ENCODE data around the gene DBH. TPM values are rescaled to one million over a fixed set of nuclear protein-coding genes. Genes with fewer than 3 reads are reported as not detected.
A peak's percentile ranks its signal among the peaks of the same experiment; 100 is the strongest.

The DBH gene
- polyA plus RNA-seq, 1 donor = 0.90 TPM

DNA sequence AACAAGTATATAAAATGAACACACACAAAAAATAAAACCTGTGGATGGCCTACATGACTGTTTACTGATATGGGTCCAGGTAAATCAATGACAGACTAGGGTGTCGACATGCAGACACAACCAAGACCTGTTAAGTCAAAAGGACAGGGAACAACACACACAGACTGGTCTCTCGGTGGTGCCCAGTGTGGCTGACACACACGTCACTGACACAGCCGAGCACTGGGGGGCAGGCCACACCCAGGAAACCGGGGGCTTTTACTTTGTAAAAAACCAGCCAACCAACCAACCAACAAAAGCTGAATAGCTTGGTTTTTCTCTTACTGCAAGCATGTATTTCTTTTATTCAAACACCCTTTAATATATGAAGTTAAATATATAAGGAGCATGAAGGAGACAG, 31.9 kb upstream of the DBH start:
- no peak for DNase-seq

DNA sequence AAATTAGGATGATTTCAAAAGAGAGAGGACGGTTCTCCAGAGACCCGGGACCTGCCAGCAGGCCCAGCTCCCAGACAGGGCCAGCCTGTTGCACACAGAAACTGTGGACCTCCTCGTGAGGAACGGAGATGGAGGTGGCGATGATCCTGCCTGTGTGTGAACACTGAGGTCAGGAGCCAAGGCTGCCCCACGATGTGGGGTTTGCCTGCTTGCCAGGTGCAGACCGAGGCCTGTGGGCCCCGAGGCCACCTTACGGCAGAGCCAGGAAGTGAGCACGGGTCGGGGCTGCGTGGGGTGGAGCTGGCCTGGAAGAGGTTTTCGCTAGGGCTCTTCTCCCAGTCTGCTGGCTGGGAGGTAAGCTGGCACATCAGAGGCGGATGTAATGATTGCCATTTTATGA, 31.3 kb upstream of the DBH start:
- no peak for DNase-seq

DNA sequence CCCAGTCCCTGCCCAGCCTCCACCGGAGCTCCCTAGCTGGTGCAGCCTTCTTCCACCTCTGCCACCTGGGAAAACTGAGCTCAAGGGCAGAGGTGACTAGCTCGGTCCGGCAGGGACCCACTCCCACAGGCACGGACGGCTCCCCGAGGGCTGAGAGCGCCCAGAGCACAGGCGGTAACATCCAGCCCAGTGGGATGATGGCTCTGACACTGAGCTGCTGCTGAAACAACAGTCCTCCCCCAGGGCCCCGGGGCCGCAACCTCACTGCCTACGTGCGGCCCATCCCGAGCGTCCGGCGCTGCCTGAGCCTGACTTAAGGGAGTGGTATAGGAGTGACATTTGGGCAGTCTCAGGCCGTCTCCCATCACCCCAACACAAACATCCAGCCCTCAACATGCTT, 30.7 kb upstream of the DBH start:
- no peak for DNase-seq

DNA sequence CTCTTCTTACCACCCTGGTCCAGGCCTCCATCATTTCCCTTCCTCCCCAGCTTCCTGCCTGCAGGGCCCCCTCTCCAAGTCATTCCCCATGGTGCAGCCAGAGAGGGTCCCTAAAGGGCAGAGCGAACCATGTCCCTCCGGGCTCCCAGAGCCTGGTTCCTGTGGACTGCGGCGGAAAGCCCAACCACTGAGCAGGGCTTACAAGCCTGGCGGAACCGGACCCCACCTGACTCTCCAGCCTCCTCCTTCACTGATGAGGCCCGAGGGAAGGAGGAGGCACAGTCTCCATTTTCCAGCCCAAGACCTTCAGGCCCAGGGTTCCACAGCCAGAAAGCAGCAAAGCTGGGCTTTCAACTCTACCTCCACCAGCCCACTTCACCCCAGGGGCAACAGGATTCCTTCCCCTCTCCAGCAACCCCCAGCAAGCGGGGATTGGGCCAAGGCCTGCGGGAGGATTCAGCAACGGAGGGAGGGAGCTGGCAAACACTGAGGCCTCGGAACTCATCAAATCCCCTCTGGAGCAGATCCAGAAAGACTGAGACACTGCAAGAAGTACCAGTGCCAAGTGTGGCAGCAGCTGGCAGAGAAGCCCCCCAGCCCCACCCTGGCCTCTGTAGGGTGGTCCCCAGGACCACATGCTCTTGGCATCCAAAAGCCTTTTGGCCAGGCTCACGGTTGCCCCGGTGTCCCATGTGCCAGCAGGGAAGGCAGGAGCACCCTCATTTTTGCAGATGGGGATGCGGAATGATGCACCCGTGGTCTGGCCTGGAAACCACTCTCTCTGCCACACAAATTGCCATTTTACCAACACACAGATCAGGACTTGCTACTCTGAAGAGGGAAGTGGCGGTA, 30.1 kb upstream of the DBH start:
- DNase-seq = no peak

DNA sequence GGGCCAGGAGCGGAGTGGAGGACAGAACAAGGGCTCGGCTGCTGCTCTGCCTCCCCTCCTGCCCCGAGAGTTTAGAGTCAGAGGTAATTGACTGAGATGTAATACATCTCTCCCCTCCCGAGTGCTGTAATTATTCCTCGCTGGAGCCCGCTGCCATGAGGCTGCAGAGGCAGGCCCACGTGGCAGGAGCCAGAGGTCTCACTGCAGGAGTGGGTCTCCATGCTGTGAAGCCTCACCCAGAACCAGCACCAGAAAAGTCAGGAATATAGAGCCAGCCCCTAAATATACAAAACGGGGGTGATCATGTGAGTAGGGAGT, 29.5 kb upstream of the DBH start:
- DNase-seq = no peak

DNA sequence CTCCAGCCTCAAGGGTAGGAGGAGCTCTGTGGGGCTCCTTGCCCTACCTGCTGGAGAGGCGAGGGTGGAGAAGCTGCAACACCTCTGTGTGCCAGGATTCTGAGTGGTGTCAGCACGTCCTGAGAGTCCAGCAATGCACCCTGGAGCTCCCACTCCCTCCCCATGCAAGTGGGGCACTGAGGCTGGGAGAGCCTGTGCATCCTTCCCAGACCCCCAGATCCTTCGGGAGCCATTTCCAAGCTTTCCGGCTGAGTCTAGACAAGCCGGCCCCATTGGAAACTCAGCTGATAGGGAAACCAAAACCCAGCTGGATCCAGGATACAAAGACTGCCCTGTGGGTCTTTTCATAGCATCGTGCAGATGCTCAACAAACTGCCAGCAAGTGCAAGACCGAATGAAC, 28.8 kb upstream of the DBH start:
- DNase-seq = no peak

DNA sequence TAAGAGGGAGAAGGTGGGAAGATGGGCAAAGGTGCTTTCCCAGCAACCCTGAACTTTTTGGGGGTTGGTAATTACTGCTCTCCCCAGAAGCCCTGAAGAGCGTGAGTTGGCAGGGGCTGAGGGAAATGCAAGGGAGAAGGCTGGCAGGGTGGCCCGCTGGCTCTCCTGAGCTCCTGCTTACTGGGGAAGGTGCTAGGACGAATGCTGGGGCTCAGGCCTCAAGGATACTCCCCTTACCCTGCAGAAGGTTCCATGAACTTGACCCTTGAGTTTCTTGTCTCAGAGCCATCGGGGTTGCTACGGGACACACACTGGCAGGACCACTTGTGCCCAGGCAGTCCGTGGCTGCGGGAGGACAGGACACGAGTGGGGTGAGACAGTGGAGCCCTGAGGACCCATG, 28.2 kb upstream of the DBH start:
- DNase-seq = no peak

DNA sequence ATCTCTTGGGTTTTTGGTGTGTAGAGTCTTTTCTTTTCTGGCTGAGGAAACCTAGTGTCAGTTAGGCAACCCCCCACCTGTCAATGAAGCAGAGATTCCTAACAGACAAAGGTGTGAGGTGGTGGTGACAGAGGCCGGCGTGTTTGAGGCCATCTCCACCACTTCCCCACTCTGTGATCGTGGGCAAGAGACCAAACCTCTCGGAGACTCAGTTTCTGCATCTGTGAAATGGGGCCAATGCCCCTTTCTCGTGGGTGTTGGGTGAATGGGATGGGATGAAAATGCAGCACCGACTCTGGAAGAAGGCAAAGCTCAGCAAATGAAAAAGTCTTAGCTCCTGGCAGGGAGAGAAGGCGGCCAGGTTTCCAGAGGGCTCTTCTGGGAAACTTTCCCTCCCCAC, 27.8 kb upstream of the DBH start:
- DNase-seq = no peak

DNA sequence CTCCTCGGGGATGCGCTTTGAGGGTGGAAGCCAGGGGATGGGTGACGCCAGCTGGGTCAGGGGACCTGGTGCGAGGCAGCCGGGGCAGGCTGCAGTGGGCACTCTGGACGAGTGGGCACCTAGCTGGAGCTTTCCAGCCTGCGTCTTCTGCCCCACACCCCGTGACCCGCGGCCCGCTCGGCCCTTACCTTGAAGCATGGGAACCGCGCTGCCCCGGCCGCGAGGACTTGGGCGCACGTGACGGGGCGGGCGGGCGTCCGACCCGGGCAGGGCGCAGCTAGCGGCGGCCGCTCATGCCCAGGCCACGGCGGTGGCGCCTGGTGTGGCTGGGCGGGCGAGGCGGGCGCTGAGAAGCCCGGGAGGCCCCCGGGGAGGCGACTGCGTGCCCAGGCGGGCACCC, 27.3 kb upstream of the DBH start:
- no peak for DNase-seq

DNA sequence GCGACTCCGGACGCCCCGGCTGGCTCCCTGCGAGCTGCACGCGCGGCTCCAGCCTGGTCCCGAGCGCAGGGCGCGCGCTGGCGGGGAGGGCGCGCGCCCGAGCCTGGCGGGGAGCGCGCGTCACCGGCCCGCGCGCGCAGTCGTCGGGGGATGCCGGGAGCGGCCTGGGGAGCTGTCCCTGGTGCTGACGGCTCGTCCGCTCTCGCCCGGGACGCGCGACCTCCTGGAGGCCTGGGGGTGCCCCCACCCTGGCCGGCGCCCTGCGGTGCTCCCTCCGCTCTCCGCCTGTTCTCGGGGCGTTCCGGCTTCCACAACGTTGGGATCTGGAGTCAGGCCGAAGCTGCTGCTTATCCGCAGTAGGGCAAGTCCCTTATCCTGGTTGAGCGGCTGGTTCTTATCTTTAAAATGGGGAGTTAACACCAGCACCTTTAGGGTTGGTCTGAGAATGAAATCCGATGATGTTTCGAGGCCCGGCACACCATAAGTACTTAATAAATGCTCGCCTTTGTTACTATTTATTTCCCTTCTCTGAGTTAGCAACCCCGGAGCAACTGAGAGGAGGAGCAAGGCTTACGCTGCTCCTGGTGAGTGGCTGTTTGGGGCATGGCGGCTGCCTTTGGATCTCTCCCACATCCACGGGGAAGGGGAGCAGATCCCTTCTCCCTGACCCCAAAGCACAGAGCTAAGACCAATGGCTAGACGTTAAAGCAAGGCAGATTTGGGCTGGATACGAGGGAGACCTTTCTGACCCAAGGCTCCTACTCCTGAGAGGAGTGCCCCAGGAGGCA, 26.7 kb upstream of the DBH start, which contains the start of gene FAM163B:
FAM163B (minus strand) TSS at position 79 of the 788 bp plus-strand sequence. CDS start 29,166 bp downstream, outside the sequence.
- DNase-seq = peak; percentile 66

DNA sequence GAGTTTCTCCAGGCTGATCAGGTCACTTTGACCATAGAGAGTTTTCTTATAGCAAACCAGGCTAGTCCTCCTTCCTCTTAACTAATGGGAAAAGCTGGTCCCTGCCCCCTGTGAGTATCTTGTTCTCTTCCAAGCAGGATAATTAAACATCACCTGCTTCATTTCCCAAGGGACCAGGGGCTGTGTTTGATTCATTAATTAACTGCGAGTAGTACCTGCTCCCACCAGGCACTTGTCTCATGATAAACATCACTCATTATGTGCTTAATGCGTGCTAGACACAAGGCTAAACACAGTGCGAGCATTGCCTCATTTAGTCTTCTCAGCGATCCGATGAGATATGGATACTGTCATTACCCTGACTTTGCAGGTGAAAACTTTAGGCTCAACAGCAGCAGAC, 25.3 kb upstream of the DBH start:
- DNase-seq = no peak

DNA sequence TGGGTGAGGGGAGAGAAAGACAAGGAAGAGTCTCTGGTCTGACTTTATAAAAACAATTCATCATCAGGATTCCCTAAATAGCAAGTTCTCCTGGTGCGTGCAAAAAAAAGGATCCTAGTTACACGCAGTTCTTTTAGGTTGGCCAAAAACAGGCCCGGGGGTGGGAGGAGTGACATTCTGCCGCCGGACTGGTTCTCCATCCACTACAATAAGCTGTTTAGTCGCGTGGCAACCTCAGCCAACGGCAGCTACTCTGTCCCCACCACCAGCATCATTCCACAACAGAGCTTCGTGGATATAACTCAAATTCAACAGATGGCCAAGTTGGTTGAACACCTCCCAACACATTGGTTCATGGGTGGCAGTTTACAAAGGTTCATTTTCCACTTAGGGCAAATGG, 24.1 kb upstream of the DBH start:
- DNase-seq = no peak

DNA sequence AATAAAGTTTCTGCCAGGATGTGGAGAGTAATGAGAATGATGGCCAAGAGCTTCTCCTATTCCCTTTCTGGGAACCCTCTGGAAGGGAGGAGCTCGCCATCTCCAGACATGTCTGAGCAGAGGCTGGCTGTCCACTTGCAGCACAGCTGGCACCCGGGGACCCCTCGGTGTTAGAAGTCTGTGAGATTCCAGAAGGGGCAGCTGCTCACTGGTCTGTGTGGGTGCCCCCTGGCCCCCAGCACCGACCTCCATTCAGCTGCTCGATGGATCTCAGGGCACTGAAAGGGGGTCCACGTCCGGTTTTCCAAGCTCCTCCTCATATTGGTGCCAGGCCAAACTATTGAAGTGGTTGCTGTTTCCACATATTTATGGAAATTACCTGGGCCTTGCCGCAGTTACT, 23.3 kb upstream of the DBH start:
- no peak for DNase-seq

DNA sequence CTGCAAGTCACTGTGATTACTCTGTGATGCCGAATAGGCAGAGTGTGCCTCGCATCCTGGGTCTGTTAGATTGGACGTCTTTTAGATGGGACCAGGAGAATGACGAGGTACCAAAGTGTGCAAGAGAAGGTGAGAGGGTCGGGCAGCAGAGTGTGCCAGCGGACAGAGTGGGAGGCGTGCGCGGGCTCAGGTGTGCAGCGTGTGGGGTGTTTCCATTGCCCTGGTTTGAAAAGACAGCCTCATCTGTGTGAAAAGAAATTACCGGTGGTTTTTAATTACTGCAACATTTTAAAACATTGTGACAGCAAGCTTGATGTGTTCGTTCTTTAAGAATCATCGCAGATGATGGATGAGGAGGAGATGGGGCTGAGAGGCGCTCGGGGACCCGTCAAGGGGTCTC, 22.7 kb upstream of the DBH start:
- no peak for DNase-seq

DNA sequence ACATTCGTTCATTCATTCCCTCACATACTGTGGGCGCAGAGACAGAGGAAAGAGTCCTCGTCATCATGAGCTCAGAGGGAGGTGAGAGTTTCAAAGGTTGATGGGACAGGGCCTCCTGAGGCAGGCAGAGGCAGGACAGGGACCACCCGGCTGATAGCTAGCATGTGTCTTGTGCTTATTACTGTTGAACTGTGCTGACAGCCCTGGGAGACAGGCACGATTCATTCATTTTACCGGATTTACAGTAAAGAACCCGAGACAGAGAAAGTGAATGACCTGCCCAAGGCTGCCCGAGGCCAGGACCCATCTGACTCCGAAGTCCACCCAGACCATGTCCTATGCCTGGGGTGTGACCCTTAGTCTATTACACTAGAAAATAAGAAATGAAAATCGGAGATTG, 22.1 kb upstream of the DBH start:
- DNase-seq = no peak

DNA sequence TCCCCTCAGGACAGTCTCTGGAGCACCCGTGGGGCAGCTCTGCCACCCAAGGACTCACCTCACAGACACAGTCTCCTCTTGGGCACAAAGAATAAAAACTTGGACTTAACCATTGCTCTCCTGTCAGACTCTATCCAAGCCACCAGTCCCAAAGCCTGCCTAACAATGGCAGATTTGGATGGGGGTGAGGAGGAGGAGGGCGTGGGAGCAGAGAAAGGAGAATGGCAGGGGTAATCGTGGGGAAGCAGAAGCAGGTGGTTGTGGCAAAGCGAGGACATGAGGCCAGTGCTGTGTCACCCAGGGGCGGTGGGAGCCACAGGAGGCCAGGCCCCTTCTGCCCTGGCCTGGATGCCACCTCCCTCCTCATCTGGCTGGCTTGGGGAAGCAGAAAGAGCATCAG, 21.5 kb upstream of the DBH start:
- no peak for DNase-seq

DNA sequence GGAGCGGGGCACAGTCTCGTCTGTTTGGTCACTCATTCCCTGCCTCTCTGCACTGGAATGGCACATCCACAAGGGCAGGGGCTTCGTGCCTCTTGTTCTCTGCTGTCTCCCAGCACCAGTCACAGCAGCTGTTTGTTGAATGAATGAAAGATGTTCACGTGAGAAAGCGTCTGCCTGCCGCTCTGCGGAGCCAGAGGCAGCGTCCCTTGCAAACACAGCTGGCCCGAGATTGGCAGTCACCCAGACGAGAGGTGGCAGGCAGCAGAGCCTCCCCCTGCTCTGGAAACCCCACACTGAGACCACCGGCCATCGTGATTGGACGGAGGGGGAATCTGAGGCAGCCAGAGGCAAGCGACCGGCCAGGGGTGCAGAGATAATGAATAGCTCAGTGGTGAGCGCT, 21.0 kb upstream of the DBH start:
- no peak for DNase-seq

DNA sequence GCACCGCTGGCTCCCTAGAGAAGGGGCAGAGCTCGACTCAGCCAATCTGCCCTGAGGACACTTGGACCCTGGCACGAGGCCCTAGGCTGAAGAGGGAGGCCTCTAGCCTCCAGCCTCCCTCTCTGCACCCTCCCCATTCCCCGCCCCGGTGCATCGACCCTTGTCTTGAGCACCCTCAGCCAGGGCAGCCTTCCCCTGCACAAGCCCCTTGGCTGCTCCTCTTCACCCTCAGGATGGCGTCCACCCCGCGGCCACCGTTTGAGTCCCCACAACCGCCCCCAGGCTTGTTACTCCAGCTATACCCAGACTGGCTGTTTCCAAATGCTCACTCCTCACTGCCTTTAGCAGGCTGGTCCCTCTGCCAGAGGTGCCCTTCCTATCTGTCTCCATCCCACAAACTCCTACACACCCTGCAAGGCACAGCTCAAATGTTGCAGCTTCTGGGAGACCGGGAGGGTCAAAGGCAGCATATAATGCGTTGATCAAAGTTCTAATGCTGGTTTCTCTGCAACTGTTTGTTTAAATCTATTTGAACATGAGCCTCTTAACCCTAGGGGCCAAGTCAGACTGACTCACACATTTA, 20.5 kb upstream of the DBH start:
- no peak for DNase-seq

DNA sequence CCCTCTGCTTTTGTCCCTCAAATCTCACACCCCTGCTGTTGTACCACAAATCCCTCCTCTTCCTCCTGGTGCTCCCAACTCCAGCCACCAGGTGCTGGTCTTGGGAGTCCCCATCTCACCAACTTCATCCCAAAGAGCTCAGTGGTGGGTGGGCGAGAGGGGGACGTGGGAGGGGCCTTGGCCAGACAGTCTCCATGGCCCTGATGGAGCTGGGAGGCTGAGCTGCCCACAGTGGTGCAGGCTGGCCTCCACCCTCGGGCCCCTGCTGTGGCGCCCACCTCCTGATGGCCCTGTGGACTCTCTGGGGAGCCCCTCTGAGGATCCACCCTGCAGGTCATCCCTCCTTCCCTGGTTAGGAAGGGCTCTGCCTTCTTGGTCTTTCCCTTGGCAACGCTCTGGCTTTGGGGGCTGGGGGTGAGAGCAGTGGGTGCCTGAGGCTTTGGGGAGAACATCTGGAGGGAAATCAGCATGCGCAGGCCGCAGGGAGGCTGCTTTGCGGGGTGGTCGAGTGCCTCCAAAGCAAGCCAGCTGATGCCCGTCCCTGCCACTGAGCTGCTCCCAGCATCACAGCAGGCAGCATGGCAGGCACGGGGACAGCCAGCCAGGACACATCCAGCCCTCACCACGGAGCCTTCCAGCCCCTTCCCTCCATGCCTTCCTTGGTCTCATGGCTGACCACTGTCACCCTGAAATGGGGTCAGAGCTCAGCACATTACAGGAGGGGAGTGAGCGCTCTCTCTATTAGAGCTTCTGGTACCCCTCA, 19.3 kb upstream of the DBH start:
- DNase-seq = no peak

DNA sequence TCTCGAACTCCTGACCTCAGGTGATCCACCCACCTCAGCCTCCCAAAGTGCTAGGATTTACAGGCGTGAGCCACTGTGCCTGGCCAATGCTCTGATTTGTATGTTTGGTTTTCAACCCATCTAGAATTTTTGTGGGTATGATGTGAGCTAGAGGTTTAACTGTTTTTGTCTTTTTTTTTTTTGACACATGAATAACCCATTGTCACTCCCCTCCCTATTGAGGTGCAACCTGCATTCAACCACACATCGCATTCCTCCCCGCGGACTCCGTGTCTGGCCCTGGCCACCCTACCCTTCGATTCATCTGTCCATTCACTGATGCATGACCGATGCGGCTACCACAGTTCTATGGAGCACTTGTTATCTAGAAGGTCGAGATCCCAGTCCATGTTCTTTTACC, 17.4 kb upstream of the DBH start:
- DNase-seq = no peak

DNA sequence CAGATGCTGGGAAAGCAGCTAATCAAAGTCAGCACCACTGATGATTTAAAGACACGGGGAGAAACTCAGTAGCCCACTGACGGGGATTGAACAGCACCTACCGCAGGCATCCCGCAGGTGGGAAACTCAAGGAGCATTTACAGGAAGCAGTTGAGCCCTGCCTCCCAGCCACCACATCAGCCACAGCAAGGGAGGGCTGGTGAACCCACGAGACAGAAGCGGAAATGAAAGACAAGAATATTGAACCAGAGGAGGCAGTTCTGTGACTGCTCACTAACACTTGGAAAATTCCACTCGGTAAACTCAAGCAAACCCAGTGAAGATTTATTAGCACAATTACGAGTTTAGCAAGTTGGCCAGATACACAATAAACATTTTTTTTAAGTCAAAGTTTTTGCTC, 16.4 kb upstream of the DBH start:
- no peak for DNase-seq

DNA sequence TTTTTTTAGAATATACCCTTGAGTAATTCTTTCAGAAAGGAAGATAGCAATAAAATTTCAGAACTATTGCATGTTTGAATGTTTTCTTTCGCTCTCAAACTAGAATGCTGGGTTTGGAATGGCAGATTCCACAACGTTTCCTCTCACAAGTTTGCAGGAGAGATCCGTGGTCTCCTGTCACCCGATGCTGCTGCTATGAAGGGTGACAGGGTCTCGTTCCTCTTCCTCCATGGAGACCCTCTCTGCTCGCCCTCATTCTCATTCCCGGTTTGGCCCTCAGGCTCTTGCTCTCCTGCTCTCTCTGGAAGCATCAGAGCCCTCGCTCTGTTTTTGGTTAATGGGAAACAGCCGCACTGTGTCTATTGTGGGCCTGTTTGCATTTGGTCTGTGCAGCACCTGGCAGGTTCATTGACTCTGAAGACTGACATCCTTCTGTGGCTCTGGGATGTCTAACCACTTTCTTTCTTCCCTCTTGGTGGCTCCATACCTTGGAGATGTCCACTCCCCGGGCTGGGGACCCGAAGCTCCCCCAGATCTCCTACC, 14.4 kb upstream of the DBH start:
- DNase-seq = no peak
